DOHH2 (cell line): ENCODE results near the gene ZNF296.

ENCODE experiments used
- CTCF ChIP-seq: fragments of 200-600 bp; sonication (generic); IDR thresholded peaks from one replicate; pipeline ENCODE4 v1.5.1; 2014; ENCODE audit warnings: antibody characterized with exemption, mild to moderate bottlenecking, low read depth, low read length; ENCODE audit not compliant: poor library complexity, severe bottlenecking
- EZH2phosphoT487 ChIP-seq: fragments of 200-600 bp; sonication (generic); IDR thresholded peaks from 2 replicates; pipeline ENCODE4 v1.6.1; 2017; ENCODE audit warnings: borderline replicate concordance, mild to moderate bottlenecking, antibody characterized with exemption, low read length, moderate library complexity, mixed read lengths

GRCh38 chr19:45099467-45100191 lies 23.4 kb upstream of the ZNF296 start:
- TF ChIP-seq CTCF (no peak), EZH2phosphoT487 (no peak)
